ENCODE data around the gene NGEF. TPM values are rescaled to one million over a fixed set of nuclear protein-coding genes. Genes with fewer than 3 reads are reported as not detected.

NGEF gene
- total RNA-seq, 1 donor from 2014 or later, result 0.16 TPM

- H3K27ac ChIP-seq (replicated peaks), result no peak overlapping the region
- no peaks in the 10 kb centered on the region for H3K9me3 ChIP-seq (replicated peaks)
- H3K27me3 ChIP-seq (ENCODE audit: low read depth), result peaks cover 41% of the 10 kb centered on the region
- intact Hi-C loops (cut with micrococcal nuclease), result no loop called here
- TF ChIP-seq CTCF (IDR thresholded peaks at IDR 0.05; ENCODE audit: borderline replicate concordance), result no peak
- DNase-seq, result peak; percentile 4
- no peak overlapping the region for H3K4me3 ChIP-seq
- H3K36me3 ChIP-seq, result no peaks in the 10 kb centered on the region
- peaks cover 15% of the 10 kb centered on the region for H3K4me1 ChIP-seq
Measured at GRCh38 chr2:232877940-232878511, 135.0 kb downstream of the NGEF start.

GRCh38 chr2:232876978-232877441 lies 136.0 kb downstream of the NGEF start:
- no peaks in the 10 kb centered on the region for H3K9me3 ChIP-seq (replicated peaks)
- intact Hi-C loops (cut with micrococcal nuclease), result no loop called here
- DNase-seq, result no peak
- peaks cover 15% of the 10 kb centered on the region for H3K4me1 ChIP-seq
- H3K4me3 ChIP-seq, result peak overlapping the region; percentile 65
- no peaks in the 10 kb centered on the region for H3K36me3 ChIP-seq
- H3K27me3 ChIP-seq (ENCODE audit: low read depth), result peaks cover 41% of the 10 kb centered on the region
- no peak for TF ChIP-seq CTCF (IDR thresholded peaks at IDR 0.05; ENCODE audit: borderline replicate concordance)
- no peak overlapping the region for H3K27ac ChIP-seq (replicated peaks)

GRCh38 chr2:232876161-232876977 lies 136.7 kb downstream of the NGEF start:
- Histone ChIP-seq H3K27ac (replicated peaks) (no peak overlapping the region), H3K36me3 (no peaks in the 10 kb centered on the region), H3K27me3 (ENCODE audit: low read depth) (peaks cover 41% of the 10 kb centered on the region), H3K9me3 (replicated peaks) (no peaks in the 10 kb centered on the region), H3K4me3 (peak overlapping the region; percentile 65), H3K4me1 (peaks cover 15% of the 10 kb centered on the region)
- TF ChIP-seq CTCF (IDR thresholded peaks at IDR 0.05; ENCODE audit: borderline replicate concordance), result no peak
- intact Hi-C loops (cut with micrococcal nuclease), result no loop called here
- no peak for DNase-seq

GRCh38 chr2:232875256-232876121 lies 137.6 kb downstream of the NGEF start:
- Histone ChIP-seq H3K9me3 (replicated peaks) (no peaks in the 10 kb centered on the region), H3K27me3 (ENCODE audit: low read depth) (peaks cover 41% of the 10 kb centered on the region), H3K4me1 (peaks cover 15% of the 10 kb centered on the region), H3K27ac (replicated peaks) (no peak overlapping the region), H3K36me3 (no peaks in the 10 kb centered on the region), H3K4me3 (peak overlapping the region; percentile 65)
- no peak for DNase-seq
- no peak for TF ChIP-seq CTCF (IDR thresholded peaks at IDR 0.05; ENCODE audit: borderline replicate concordance)
- intact Hi-C loops (cut with micrococcal nuclease), result no loop called here

GRCh38 chr2:232874677-232875223 lies 138.3 kb downstream of the NGEF start:
- intact Hi-C loops (cut with micrococcal nuclease), result no loop called here
- H3K4me3 ChIP-seq, result no peak overlapping the region
- no peaks in the 10 kb centered on the region for H3K36me3 ChIP-seq
- no peak for TF ChIP-seq CTCF (IDR thresholded peaks at IDR 0.05; ENCODE audit: borderline replicate concordance)
- no peaks in the 10 kb centered on the region for H3K9me3 ChIP-seq (replicated peaks)
- no peak for DNase-seq
- H3K27ac ChIP-seq (replicated peaks), result no peak overlapping the region
- H3K4me1 ChIP-seq, result peaks cover 15% of the 10 kb centered on the region
- H3K27me3 ChIP-seq (ENCODE audit: low read depth), result peaks cover 41% of the 10 kb centered on the region

Measured in left ventricle myocardium inferior (tissue), 1 donor.